HUES6 (cell line): ENCODE results near the gene RBBP9.

Experiments used
- H3K27ac ChIP-seq: 2 replicates; pipeline ENCODE4 v1.7.0; 2013; ENCODE audit warnings: low read depth, mild to moderate bottlenecking, low read length, inconsistent platforms
- H3K27me3 ChIP-seq: 2 replicates; pipeline ENCODE4 v1.6.1; 2013; ENCODE audit warnings: low read length; ENCODE audit not compliant: control insufficient read depth, insufficient read depth
- H3K36me3 ChIP-seq: 2 replicates; pipeline ENCODE4 v1.6.1; 2013; ENCODE audit warnings: low read length; ENCODE audit not compliant: control insufficient read depth, insufficient read depth
- H3K4me1 ChIP-seq: 2 replicates; pipeline ENCODE4 v1.6.1; 2013; ENCODE audit warnings: low read length; ENCODE audit not compliant: control insufficient read depth, insufficient read depth
- H3K4me3 ChIP-seq: 2 replicates; pipeline ENCODE4 v1.5.1; 2013; ENCODE audit warnings: low read depth, low read length
- H3K9ac ChIP-seq: one replicate; pipeline ENCODE4 v1.6.1; 2013; ENCODE audit warnings: mild to moderate bottlenecking, low read length
- H3K9me3 ChIP-seq: 2 replicates; pipeline ENCODE4 v1.6.1; 2013; ENCODE audit warnings: low read depth, low read length; ENCODE audit not compliant: control insufficient read depth, insufficient read depth

Gene RBBP9

DNA sequence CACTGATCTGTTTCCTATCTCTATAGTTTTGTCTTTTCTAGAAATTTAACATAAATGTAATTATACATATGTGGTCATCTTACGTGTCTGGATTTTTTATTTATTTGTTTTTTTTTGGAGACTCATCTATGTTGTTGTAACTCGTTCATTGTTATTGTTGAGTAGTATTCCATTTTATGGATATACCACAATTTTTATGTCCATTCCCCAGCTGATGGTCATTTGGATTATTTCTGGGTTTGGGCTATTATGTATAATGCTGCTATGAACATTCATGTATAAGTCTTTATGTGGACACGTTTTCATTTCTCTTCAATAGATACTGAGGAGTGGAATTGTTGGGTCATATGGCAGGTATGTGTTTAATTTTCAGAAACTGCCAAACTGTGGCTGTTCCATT lies 40.4 kb downstream of the RBBP9 start:
- H3K9ac ChIP-seq, result no peak overlapping the region
- no peaks in the 10 kb centered on the region for H3K9me3 ChIP-seq
- no peaks in the 10 kb centered on the region for H3K27me3 ChIP-seq
- H3K4me1 ChIP-seq, result no peaks in the 10 kb centered on the region
- no peak overlapping the region for H3K4me3 ChIP-seq
- H3K36me3 ChIP-seq, result no peaks in the 10 kb centered on the region
- H3K27ac ChIP-seq, result no peak overlapping the region

DNA sequence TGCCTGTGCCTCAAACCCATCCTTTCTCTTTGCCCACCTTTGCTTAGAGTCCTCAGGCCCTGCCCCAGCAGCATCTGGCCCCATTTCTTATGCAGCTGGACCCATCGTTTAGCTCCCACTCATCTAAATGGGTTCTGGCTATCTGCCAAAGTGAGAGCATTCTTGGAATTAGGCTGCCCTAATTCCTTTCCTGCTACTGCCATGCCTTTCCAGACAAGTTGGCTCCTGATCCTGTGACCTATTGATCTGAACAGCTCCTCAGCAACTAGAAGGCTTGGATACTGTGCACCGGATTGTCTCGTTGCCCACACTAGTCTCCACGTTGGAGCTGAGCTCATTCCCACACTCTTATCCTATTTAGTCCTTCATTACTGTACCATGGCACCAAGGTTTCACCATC lies 53.1 kb downstream of the RBBP9 start:
- Histone ChIP-seq H3K4me1 (no peaks in the 10 kb centered on the region), H3K9me3 (no peaks in the 10 kb centered on the region), H3K4me3 (no peak overlapping the region), H3K9ac (no peak overlapping the region), H3K27ac (no peak overlapping the region), H3K27me3 (no peaks in the 10 kb centered on the region), H3K36me3 (no peaks in the 10 kb centered on the region)

DNA sequence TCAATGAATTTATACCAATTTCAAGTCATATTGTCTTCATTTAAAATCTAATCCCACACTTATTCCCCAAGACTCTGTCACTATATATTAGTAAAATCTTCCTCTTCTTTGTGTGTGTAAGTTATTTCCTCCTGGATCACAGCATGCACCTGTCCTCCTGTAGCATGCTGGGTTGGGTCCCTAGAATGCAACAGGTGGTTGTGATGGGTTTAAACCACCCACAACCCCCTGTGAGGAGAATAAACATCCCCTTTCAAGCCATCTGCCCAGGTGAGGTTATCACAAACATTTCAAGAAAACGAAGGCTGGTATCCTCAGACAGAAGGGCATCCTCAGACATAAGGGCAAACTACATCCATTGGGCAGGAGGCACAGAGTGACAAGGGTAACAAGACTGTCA lies 56.6 kb downstream of the RBBP9 start:
- no peaks in the 10 kb centered on the region for H3K36me3 ChIP-seq
- H3K27ac ChIP-seq, result no peak overlapping the region
- no peak overlapping the region for H3K4me3 ChIP-seq
- H3K9ac ChIP-seq, result no peak overlapping the region
- H3K4me1 ChIP-seq, result peaks cover 3% of the 10 kb centered on the region; the same call in 1 of the 2 replicates
- no peaks in the 10 kb centered on the region for H3K9me3 ChIP-seq
- no peaks in the 10 kb centered on the region for H3K27me3 ChIP-seq

GRCh38 chr20:18436847-18437246 lies 60.2 kb downstream of the RBBP9 start:
- Histone ChIP-seq H3K9ac (no peak overlapping the region), H3K4me3 (no peak overlapping the region), H3K4me1 (peaks cover 3% of the 10 kb centered on the region; the same call in 1 of the 2 replicates), H3K9me3 (no peaks in the 10 kb centered on the region), H3K27me3 (no peaks in the 10 kb centered on the region), H3K36me3 (no peaks in the 10 kb centered on the region), H3K27ac (no peak overlapping the region)
